Testis (tissue), 3 donors: ENCODE measurements around the gene DUSP3. TPM values are rescaled to one million over a fixed set of nuclear protein-coding genes. Genes with fewer than 3 reads are reported as not detected.

ENCODE experiments used
- DNase-seq: peaks from one replicate; pipeline ENCODE4 v3.0.0-alpha.2; 2019
- H3K27ac ChIP-seq, 2 donors: fragments of 200-600 bp; sonication (generic); one replicate each; pipeline ENCODE4 v1.5.1; 2019
- H3K27me3 ChIP-seq: fragments of 200-600 bp; sonication (generic); one replicate; pipeline ENCODE4 v1.5.1; 2019
- H3K36me3 ChIP-seq: fragments of 200-600 bp; sonication (generic); one replicate; pipeline ENCODE4 v1.5.1; 2017; ENCODE audit warnings: low read depth; ENCODE audit errors: missing control alignments
- H3K4me1 ChIP-seq: fragments of 200-600 bp; sonication (generic); one replicate; pipeline ENCODE4 v1.5.1; 2019
- H3K4me3 ChIP-seq, 2 donors: fragments of 200-600 bp; sonication (generic); one replicate each; pipeline ENCODE4 v1.5.1; 2017 to 2019
- H3K9me3 ChIP-seq: fragments of 200-600 bp; sonication (generic); one replicate; pipeline ENCODE4 v1.5.1; 2017
- POLR2A ChIP-seq: fragments of 450-650 bp; IDR thresholded peaks from one replicate; pipeline ENCODE4 v1.6.1; 2017; ENCODE audit warnings: antibody characterized with exemption, mild to moderate bottlenecking, moderate library complexity
- WGBS, 2 donors: methylation state at CpG; one replicate each; pipeline ENCODE4 v1.1.5; 2018; 5-methylcytosine and 5-hydroxymethylcytosine counted together
- intact Hi-C: fragments of 100-400 bp; cut with DNase I; formaldehyde crosslinking; loops from one replicate; pipeline ENCODE4 v1.15.1; 2023; ENCODE audit warnings: low total_unique reads
- polyA plus RNA-seq: library from polyadenylated mRNA; stranded (reverse); fragments of 350-450 nt; fragmentation: Illumina TruSeq; extraction: RNeasy Lipid Tissue Mini Kit (QIAGEN cat#74804); gene quantifications from one replicate; pipeline ENCODE4 v1.2.3, GENCODE V29; 2014; ENCODE audit warnings: low read depth, low replicate concordance; ENCODE audit not compliant: insufficient read depth
- total RNA-seq, 2 donors: library from RNA; depleted of rRNA; stranded (reverse); fragments of >200 nt; gene quantifications; one replicate each; pipeline ENCODE4 v1.2.3, GENCODE V29; 2016
- TF ChIP-seq, protein P1 (sequence below), 3 experiments: fragments of 450-650 bp in 2 of 3; fragments of 200-600 bp in 1 of 3; sonication (generic) in 1 of 3; IDR thresholded peaks; one replicate each; pipeline ENCODE4 v1.5.1; 2016 to 2019; ENCODE audit warnings: antibody characterized with exemption in 3 of 3, mild to moderate bottlenecking in 2 of 3, moderate library complexity in 1 of 3

The DUSP3 gene
- total and polyA plus RNA-seq, 3 donors from 2014 or later = 54.8 to 75.1 (median 59.2) TPM

DNA sequence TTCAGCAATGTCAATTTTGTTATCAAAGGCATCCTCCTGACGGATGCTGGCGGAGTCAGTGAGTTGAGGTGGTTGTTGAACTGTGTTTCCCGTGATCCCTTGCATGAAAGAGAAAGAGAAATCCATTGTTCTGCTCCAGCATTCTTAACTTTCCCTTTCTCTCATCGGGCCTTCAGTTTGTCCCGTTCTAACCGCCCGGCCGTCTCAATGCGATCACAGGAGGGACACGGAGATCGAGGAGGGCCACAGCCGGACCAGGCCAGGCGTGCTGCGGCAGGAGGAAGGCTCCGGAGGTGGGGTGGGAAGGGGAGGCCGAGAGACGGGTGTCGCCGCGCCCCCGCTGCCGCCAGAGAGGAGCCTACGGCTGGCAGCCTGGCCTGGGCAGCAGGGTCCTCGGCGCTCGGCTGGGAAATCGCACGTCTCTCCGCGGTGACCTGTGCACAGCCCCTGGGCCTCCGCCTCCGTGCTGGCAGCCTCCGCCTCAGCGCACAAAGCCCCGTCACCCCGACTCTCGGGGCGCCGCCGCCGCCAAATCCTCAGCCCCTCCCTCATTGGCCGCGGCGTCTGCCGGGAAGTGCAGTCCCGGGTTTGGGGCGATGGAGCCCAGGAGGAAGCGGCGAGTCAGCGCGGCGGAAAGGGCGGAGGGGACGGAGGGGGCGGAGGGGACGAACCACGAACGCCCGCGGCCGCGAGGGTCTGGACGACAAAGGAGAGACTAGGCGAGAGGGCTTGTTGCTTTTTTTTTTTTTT lies 58.3 kb downstream of the DUSP3 start:
- no peaks in the 10 kb centered on the region for H3K27me3 ChIP-seq
- no peaks in the 10 kb centered on the region for H3K9me3 ChIP-seq
- TF ChIP-seq, protein P1, sequence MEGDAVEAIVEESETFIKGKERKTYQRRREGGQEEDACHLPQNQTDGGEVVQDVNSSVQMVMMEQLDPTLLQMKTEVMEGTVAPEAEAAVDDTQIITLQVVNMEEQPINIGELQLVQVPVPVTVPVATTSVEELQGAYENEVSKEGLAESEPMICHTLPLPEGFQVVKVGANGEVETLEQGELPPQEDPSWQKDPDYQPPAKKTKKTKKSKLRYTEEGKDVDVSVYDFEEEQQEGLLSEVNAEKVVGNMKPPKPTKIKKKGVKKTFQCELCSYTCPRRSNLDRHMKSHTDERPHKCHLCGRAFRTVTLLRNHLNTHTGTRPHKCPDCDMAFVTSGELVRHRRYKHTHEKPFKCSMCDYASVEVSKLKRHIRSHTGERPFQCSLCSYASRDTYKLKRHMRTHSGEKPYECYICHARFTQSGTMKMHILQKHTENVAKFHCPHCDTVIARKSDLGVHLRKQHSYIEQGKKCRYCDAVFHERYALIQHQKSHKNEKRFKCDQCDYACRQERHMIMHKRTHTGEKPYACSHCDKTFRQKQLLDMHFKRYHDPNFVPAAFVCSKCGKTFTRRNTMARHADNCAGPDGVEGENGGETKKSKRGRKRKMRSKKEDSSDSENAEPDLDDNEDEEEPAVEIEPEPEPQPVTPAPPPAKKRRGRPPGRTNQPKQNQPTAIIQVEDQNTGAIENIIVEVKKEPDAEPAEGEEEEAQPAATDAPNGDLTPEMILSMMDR (IDR thresholded peaks at IDR 0.05) = no peak
- no peak for TF ChIP-seq POLR2A
- intact Hi-C loops = no loop called here
- H3K36me3 ChIP-seq = no peaks in the 10 kb centered on the region
- peak overlapping the region; percentile 77 to 80 for H3K4me3 ChIP-seq
- peak overlapping the region; percentile 67 to 93 for H3K27ac ChIP-seq
- WGBS, 2 donors = 1% methylated on average over 55 to 60 of the region's 64 CpGs
- DNase-seq = peak; percentile 80
- no peaks in the 10 kb centered on the region for H3K4me1 ChIP-seq

DNA sequence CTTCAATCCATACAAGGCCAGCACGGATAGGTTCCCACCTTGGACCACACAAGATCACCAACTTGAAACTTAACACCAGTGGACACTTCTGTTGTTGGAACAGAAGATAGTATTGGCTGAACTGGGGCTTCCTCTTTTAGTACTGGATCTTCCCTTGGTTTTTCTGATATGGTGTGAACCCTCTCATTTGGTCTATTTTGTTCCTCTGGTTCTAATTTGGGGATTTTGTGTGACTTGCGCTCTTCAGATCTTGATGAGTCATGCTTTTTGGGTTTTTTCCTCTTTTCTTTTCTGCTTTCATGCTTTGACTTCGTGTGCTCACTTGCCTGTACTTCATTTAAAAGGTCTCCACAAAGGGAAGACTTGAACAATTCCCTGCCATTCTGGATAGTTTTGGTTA lies 59.2 kb downstream of the DUSP3 start:
- Histone ChIP-seq H3K9me3 (no peaks in the 10 kb centered on the region), H3K4me1 (no peaks in the 10 kb centered on the region), H3K27ac (peak overlapping the region in 1 of 2 donors; percentile 93), H3K36me3 (no peaks in the 10 kb centered on the region), H3K4me3 (no peak overlapping the region), H3K27me3 (no peaks in the 10 kb centered on the region)
- WGBS, 2 donors = 61 to 69% methylated on average over 3 of the region's 3 CpGs
- TF ChIP-seq, protein P1 (IDR thresholded peaks at IDR 0.05) = no peak
- DNase-seq = no peak
- intact Hi-C loops = no loop called here

DNA sequence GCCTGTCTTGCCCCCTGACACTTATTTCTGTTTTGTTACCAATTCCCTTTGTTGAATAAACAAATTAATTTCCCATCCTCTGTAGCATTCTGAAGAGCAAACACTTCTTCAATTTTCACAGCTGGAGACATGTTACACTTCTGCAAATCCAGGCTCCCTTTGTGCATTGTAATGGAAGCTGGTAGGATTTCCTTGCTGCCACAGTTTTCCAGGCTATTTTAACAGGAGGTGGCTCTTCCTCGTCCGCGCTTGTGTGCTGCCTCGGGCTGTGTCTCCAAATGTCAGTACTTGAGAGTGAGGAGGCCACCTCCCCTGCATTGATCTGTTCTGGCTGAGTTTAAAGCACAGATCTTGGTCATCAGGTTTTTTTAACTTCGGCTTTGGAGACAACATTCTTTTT lies 60.2 kb downstream of the DUSP3 start:
- peaks cover 4% of the 10 kb centered on the region for H3K4me1 ChIP-seq
- H3K27me3 ChIP-seq = no peaks in the 10 kb centered on the region
- H3K4me3 ChIP-seq = no peak overlapping the region
- no peaks in the 10 kb centered on the region for H3K9me3 ChIP-seq
- intact Hi-C loops = no loop called here
- H3K27ac ChIP-seq = no peak overlapping the region
- H3K36me3 ChIP-seq = no peaks in the 10 kb centered on the region
- WGBS, 2 donors = 75 to 84% methylated on average over 5 of the region's 5 CpGs
- TF ChIP-seq, protein P1 (IDR thresholded peaks at IDR 0.05) = no peak
- no peak for TF ChIP-seq POLR2A
- DNase-seq = no peak

DNA sequence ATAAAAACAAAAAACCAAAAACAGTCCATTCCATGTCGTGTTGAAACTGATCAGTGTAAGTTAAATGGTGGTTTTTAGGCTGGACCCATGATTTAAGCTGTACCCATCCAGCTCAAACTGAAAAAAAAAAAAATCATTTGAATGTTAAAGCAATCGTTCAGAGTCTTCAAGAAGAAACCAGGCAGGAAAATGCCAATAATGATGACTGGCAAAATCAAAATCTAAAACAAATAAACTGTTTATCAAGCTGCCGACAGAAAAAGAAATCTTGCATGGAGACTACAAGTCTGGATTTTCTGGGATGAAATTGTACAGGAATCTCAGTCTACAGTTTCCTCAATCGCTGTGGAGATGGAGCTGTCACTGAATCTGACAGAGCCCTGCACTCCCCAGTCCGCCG lies 60.9 kb downstream of the DUSP3 start:
- TF ChIP-seq, protein P1 (IDR thresholded peaks at IDR 0.05) = no peak
- no peak for TF ChIP-seq POLR2A
- Histone ChIP-seq H3K4me3 (no peak overlapping the region), H3K4me1 (peaks cover 4% of the 10 kb centered on the region), H3K9me3 (no peaks in the 10 kb centered on the region), H3K27me3 (no peaks in the 10 kb centered on the region), H3K36me3 (no peaks in the 10 kb centered on the region), H3K27ac (no peak overlapping the region)
- DNase-seq = no peak
- intact Hi-C loops = no loop called here
- 70 to 77% methylated on average over 6 of the region's 6 CpGs for whole genome bisulfite sequencing, 2 donors

Other genes with a start within 250 kb of the DUSP3 start
- gene ETV4, start 232.6 kb downstream of the DUSP3 start, total RNA-seq = 1 to 10 TPM; 1.4 to 2.2 TPM
- 1.6 TPM for gene ETV4, start 232.6 kb downstream of the DUSP3 start, polyA plus RNA-seq
- gene MEOX1, start 117.1 kb downstream of the DUSP3 start, total RNA-seq = 1 to 10 TPM in 1 of 2 donors, under 1 TPM in 1; 0.12 to 2.8 TPM
- 6.1 TPM for gene MEOX1, start 117.1 kb downstream of the DUSP3 start, polyA plus RNA-seq
- under 1 TPM in 1 of 2 donors, not detected in 1; 0.24 TPM for gene SOST, start 20.2 kb downstream of the DUSP3 start, total RNA-seq
- not detected for gene SOST, start 20.2 kb downstream of the DUSP3 start, polyA plus RNA-seq
- 10 to 100 TPM in 1 of 2 donors, 1 to 10 TPM in 1; 6.3 to 20.0 TPM for gene CFAP97D1, start 1.5 kb upstream of the DUSP3 start, total RNA-seq
- 32.4 TPM for gene CFAP97D1, start 1.5 kb upstream of the DUSP3 start, polyA plus RNA-seq
- 10 to 100 TPM; 16.7 to 18.2 TPM for gene MPP3, start 54.2 kb upstream of the DUSP3 start, total RNA-seq
- 5.9 TPM for gene MPP3, start 54.2 kb upstream of the DUSP3 start, polyA plus RNA-seq
- gene CD300LG, start 68.2 kb upstream of the DUSP3 start, total RNA-seq = 10 to 100 TPM; 48.4 to 53.9 TPM
- gene CD300LG, start 68.2 kb upstream of the DUSP3 start, polyA plus RNA-seq = 49.2 TPM
- gene MPP2, start 128.6 kb upstream of the DUSP3 start, total RNA-seq = 10 to 100 TPM; 25.1 to 25.8 TPM
- gene MPP2, start 128.6 kb upstream of the DUSP3 start, polyA plus RNA-seq = 31.4 TPM
- not detected for gene PPY, start 163.5 kb upstream of the DUSP3 start, total RNA-seq
- 0.99 TPM for gene PPY, start 163.5 kb upstream of the DUSP3 start, polyA plus RNA-seq
- under 1 TPM in 1 of 2 donors, not detected in 1; 0.37 TPM for gene PYY, start 175.0 kb upstream of the DUSP3 start, total RNA-seq
- 1.5 TPM for gene PYY, start 175.0 kb upstream of the DUSP3 start, polyA plus RNA-seq
- gene NAGS, start 225.6 kb upstream of the DUSP3 start, total RNA-seq = 1 to 10 TPM; 2.5 to 3.1 TPM
- gene NAGS, start 225.6 kb upstream of the DUSP3 start, polyA plus RNA-seq = 6.5 TPM
- 10 to 100 TPM; 38.4 to 63.3 TPM for gene TMEM101, start 236.0 kb upstream of the DUSP3 start, total RNA-seq
- 51.1 TPM for gene TMEM101, start 236.0 kb upstream of the DUSP3 start, polyA plus RNA-seq